Right lobe of liver (tissue), 6 donors: ENCODE measurements around the gene SELENOV. TPM values are rescaled to one million over a fixed set of nuclear protein-coding genes. Genes with fewer than 3 reads are reported as not detected.

Source experiments
- ATAC-seq, 4 donors: fragments of 200-7000 bp; cut with Tn5 transposase; one replicate each; pipeline ENCODE4 v1.9.1; 2020; ENCODE audit warnings: mild to moderate bottlenecking in 4 of 4, moderate library complexity in 4 of 4
- DNase-seq, 3 donors: peaks; one replicate each; pipeline ENCODE4 v3.0.0-alpha.2; 2020
- H3K27ac ChIP-seq, 3 donors: fragments of 200-600 bp; one replicate each; pipeline ENCODE4 v1.8.0; 2022
- H3K27me3 ChIP-seq, 2 donors: fragments of 200-600 bp; one replicate each; pipeline ENCODE4 v1.8.0; 2022
- H3K36me3 ChIP-seq, 4 donors: fragments of 200-600 bp; sonication (generic) in 1 of 4; one replicate each; pipeline versions ENCODE4 v1.5.1 to v1.8.0; 2017 to 2022; ENCODE audit warnings: control low read depth in 1 of 4
- H3K4me1 ChIP-seq, 4 donors: fragments of 200-600 bp; sonication (generic) in 1 of 4; one replicate each; pipeline versions ENCODE4 v1.5.1 to v1.8.0; 2017 to 2022; ENCODE audit warnings: control low read depth in 1 of 4
- H3K4me3 ChIP-seq, 3 donors: fragments of 200-600 bp; one replicate each; pipeline ENCODE4 v1.8.0; 2022
- H3K9me3 ChIP-seq, 4 donors: fragments of 200-600 bp; sonication (generic) in 1 of 4; one replicate each; pipeline versions ENCODE4 v1.5.1 to v1.8.0; 2017 to 2022; ENCODE audit warnings: control low read depth in 1 of 4
- POLR2A ChIP-seq: fragments of 450-650 bp; IDR thresholded peaks from one replicate; pipeline ENCODE4 v1.6.1; 2017; ENCODE audit warnings: antibody characterized with exemption, mild to moderate bottlenecking
- WGBS: methylation state at CpG from one replicate; pipeline ENCODE4 v1.1.6; 2018; ENCODE audit warnings: low coverage, low lambda C conversion rate; ENCODE audit not compliant: insufficient coverage; ENCODE audit errors: missing lambda C conversion rate; 5-methylcytosine and 5-hydroxymethylcytosine counted together
- intact Hi-C, 2 donors: fragments of 100-400 bp; cut with DNase I; formaldehyde crosslinking; loops; one replicate each; pipeline versions ENCODE4 v1.11.2 to v1.14.1; 2022
- long read RNA-seq: library from polyadenylated mRNA; unstranded; transcript quantifications from one replicate; pipeline ENCODE4 v2.0.0, GENCODE V29; 2019
- total RNA-seq, 6 experiments: library from RNA; depleted of rRNA in 2 of 6; stranded (reverse); fragments of >200 nt in 2 of 6; fragmentation: NEBNext Ultra II Directional in 3 of 6; extraction: Animal tissue kit (Norgen Biotek cat#: 25700) in 3 of 6; gene quantifications; one replicate each; pipeline versions ENCODE4 v1.1.0 to v1.2.4, GENCODE V29; 2016 to 2023
- TF ChIP-seq, protein P1 (sequence below), 4 donors: fragments of 200-600 bp in 3 of 4; fragments of 450-650 bp in 1 of 4; IDR thresholded peaks; one replicate each; pipeline versions ENCODE4 v1.5.1 to v1.8.0; 2016 to 2022; ENCODE audit warnings: antibody characterized with exemption in 4 of 4, mild to moderate bottlenecking in 2 of 4
- donor health status: DM: no; HTN: yes; CAD: no.
- donor health status: DM: no; HTN: no; CAD: no.
- donor health status: DM: no; HTN: no; CAD: no.
- donor health status: DM: no; HTN: yes; CAD: no.
- donor health status: DM: no; HTN: yes; CAD: no.

SELENOV gene, protein sequence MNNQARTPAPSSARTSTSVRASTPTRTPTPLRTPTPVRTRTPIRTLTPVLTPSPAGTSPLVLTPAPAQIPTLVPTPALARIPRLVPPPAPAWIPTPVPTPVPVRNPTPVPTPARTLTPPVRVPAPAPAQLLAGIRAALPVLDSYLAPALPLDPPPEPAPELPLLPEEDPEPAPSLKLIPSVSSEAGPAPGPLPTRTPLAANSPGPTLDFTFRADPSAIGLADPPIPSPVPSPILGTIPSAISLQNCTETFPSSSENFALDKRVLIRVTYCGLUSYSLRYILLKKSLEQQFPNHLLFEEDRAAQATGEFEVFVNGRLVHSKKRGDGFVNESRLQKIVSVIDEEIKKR
- total RNA-seq, result not detected
- long read RNA-seq, result 0 reads

DNA sequence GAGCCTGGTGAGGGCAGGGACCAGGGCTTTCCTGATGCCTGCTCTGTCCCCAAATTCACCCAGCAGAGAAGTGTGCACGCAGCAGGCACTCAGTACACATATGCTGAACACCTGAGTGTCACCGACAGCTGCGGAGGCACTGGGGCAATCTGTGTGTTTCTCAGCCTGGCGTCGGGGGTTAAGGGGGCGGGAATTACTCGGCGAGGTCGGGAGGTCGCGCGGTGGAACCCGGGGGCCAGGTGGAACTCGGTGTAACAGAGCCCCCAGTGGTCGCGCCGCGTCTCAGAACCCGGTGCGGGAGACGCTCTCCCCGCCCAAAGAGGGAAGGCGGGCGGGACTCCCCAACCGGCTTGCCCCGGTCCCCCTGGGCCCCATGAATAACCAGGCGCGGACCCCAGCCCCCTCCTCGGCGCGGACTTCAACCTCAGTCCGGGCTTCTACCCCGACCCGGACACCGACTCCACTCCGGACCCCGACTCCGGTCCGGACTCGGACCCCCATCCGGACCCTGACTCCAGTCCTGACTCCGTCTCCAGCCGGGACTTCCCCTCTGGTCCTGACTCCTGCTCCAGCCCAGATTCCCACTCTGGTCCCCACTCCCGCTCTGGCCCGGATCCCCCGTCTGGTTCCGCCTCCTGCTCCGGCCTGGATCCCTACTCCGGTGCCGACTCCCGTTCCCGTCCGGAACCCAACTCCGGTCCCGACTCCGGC is at the start of gene SELENOV:
SELENOV (plus strand) TSS at position 300 of the 711 bp plus-strand sequence; CDS start at position 374, 74 bp downstream.
- intact Hi-C loops, result no loop called here
- Histone ChIP-seq H3K36me3 (no peaks in the 10 kb centered on the region), H3K9me3 (no peaks in the 10 kb centered on the region), H3K4me1 (peaks cover 0 to 8% (median 3%) of the 10 kb centered on the region in 4 donors), H3K27ac (no peak within 1 kb of the TSS), H3K4me3 (peak within 1 kb of the TSS in 1 of 3 donors; percentile 9), H3K27me3 (no peaks in the 10 kb centered on the region)
- DNase-seq (peak in 1 of 3 donors; percentile 27), ATAC-seq (peak in 2 of 4 donors; percentile 32 to 33)
- no peak for TF ChIP-seq POLR2A
- TF ChIP-seq, protein P1, sequence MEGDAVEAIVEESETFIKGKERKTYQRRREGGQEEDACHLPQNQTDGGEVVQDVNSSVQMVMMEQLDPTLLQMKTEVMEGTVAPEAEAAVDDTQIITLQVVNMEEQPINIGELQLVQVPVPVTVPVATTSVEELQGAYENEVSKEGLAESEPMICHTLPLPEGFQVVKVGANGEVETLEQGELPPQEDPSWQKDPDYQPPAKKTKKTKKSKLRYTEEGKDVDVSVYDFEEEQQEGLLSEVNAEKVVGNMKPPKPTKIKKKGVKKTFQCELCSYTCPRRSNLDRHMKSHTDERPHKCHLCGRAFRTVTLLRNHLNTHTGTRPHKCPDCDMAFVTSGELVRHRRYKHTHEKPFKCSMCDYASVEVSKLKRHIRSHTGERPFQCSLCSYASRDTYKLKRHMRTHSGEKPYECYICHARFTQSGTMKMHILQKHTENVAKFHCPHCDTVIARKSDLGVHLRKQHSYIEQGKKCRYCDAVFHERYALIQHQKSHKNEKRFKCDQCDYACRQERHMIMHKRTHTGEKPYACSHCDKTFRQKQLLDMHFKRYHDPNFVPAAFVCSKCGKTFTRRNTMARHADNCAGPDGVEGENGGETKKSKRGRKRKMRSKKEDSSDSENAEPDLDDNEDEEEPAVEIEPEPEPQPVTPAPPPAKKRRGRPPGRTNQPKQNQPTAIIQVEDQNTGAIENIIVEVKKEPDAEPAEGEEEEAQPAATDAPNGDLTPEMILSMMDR (IDR thresholded peaks at IDR 0.05), result no peak
- WGBS, result 0% methylated on average over 1 of the region's 56 CpGs

DNA sequence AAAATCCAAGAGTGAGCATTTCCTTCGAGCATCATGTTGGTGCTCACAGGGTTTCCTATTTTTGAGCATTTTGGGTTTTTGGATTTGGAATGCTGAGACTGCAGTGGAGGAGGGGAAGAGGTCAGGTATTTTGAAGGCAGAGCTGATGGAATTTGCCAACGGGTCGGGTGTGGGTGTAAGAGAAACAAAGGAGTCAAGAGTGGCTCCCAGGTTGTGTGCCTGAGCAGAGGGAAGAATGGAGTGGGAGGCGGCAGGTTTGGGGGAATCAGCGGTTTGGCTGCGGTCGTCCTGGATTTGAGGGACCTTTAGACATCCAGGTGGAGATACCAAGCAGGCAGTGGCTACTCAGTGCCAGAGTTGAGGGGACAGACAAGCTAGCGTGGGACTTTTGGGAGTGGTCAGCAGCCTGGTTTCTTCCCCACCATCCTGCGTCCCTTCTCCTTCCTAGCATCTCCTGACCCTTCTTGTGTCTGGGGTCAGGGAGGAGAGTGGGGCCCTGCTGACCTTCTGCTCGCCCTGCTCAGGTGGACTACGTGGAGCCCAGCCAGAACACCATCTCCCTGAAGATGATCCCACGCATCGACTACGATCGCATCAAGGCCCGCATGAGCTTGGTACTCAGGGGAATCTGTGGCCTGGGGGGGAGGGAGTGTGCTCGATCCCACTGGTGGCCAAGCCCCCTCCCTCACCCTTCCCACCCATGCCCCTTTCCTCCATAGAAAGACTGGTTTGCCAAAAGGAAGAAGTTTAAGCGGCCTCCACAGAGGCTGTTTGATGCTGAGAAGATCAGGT is 48.8 kb upstream of the SELENOV start:
- H3K27me3 ChIP-seq, result no peaks in the 10 kb centered on the region
- no peaks in the 10 kb centered on the region for H3K4me1 ChIP-seq
- intact Hi-C loops, result no loop called here
- ATAC-seq (no peak), DNase-seq (no peak)
- WGBS, result 86% methylated on average over 7 of the region's 18 CpGs
- TF ChIP-seq, protein P1 (IDR thresholded peaks at IDR 0.05), result no peak
- TF ChIP-seq POLR2A, result no peak
- H3K36me3 ChIP-seq, result peaks cover 0 to 76% (median 34%) of the 10 kb centered on the region in 4 donors
- no peak overlapping the region for H3K4me3 ChIP-seq
- no peak overlapping the region for H3K27ac ChIP-seq
- H3K9me3 ChIP-seq, result no peaks in the 10 kb centered on the region

DNA sequence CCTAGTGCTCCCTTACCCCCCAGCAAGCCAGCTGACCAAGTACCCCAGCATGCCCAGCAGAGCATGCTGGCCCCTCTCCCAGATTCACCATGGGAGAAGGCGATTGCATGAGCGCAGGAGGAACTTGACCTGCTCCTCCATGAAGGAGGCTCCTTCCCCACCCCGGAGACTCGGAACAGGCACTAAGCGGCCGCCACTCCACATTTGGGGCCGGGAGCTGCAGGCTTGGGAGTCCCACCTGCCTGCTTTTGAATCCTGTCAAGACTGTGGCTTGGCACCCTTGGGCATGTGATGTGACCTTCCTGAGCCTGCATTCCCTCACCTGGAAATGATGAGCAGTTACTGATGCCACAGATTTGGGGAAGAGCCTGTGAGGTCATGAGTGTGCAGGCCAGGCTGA is 47.0 kb upstream of the SELENOV start:
- H3K27ac ChIP-seq, result no peak overlapping the region
- H3K4me3 ChIP-seq, result no peak overlapping the region
- H3K4me1 ChIP-seq, result no peaks in the 10 kb centered on the region
- DNase-seq (no peak), ATAC-seq (no peak)
- 95% methylated on average over 4 of the region's 7 CpGs for WGBS
- TF ChIP-seq, protein P1 (IDR thresholded peaks at IDR 0.05), result no peak
- no peak for TF ChIP-seq POLR2A
- no peaks in the 10 kb centered on the region for H3K9me3 ChIP-seq
- no peaks in the 10 kb centered on the region for H3K27me3 ChIP-seq
- intact Hi-C loops, result no loop called here
- H3K36me3 ChIP-seq, result peaks cover 0 to 94% (median 46%) of the 10 kb centered on the region in 4 donors

DNA sequence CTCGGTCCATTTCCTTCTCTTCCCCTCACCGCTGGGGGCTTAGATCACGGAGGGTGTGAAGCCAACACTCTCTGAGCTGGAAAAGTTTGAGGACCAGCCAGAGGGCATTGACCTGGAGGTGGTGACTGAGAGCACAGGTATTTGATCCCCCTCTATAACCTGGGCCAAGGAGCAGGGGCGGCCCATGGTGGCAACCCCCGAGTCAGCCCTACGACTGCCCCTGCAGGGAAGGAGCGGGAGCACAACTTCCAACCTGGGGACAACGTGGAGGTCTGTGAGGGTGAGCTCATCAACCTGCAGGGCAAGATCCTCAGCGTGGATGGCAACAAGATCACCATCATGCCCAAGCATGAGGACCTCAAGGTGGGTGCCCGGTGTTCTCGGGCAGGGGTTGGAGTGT is 45.9 kb upstream of the SELENOV start:
- no peak overlapping the region for H3K27ac ChIP-seq
- H3K27me3 ChIP-seq, result no peaks in the 10 kb centered on the region
- no peak for DNase-seq
- H3K4me1 ChIP-seq, result no peaks in the 10 kb centered on the region
- H3K36me3 ChIP-seq, result peaks cover 0 to 97% (median 46%) of the 10 kb centered on the region in 4 donors
- no peak for ATAC-seq
- intact Hi-C loops, result no loop called here
- WGBS, result 80% methylated on average over 2 of the region's 11 CpGs
- TF ChIP-seq, protein P1 (IDR thresholded peaks at IDR 0.05), result no peak
- no peak for TF ChIP-seq POLR2A
- H3K4me3 ChIP-seq, result no peak overlapping the region
- H3K9me3 ChIP-seq, result no peaks in the 10 kb centered on the region
